ENCODE data around the gene LBHD2. TPM values are rescaled to one million over a fixed set of nuclear protein-coding genes. Genes with fewer than 3 reads are reported as not detected.

The LBHD2 gene
- total and polyA plus RNA-seq, 10 of the 15 experiments (the other 5 are each of a cell fraction or from before 2014, with no cell fraction given), result not detected

GRCh38 chr14:103101963-103102688 is 18.1 kb downstream of the LBHD2 start:
- Histone ChIP-seq H3K27ac (ENCODE audit: control insufficient read depth, insufficient read depth) (no peak overlapping the region), H3K36me3 (ENCODE audit: control insufficient read depth in 2 of 2, insufficient read depth in 2 of 2, low read length in 1 of 2) (no peaks in the 10 kb centered on the region), H3K4me2 (ENCODE audit: control insufficient read depth, insufficient read depth) (no peak overlapping the region), H3K9ac (ENCODE audit: control insufficient read depth, insufficient read depth, low read length) (no peak overlapping the region), H3K4me3 (no peak overlapping the region), H4K20me1 (ENCODE audit: control insufficient read depth, insufficient read depth) (no peaks in the 10 kb centered on the region), H3K9me3 (replicated peaks; ENCODE audit: control insufficient read depth, insufficient read depth, low read length) (no peaks in the 10 kb centered on the region), H2AFZ (ENCODE audit: control insufficient read depth, low read depth, low read length) (no peak overlapping the region), H3K27me3 (replicated peaks in 1 of 2; ENCODE audit: control insufficient read depth in 2 of 2, insufficient read depth in 2 of 2, low read length in 1 of 2) (peaks cover 5 to 11% of the 10 kb centered on the region in 2 experiments; a peak in 2 of 4 replicates), H3K4me1 (ENCODE audit: control insufficient read depth, insufficient read depth, low read length) (peaks cover 29% of the 10 kb centered on the region), H3K79me2 (ENCODE audit: control insufficient read depth, insufficient read depth, low read length) (no peaks in the 10 kb centered on the region)
- in situ Hi-C loops (cut with MboI) (no loop called here), intact Hi-C loops (cut with micrococcal nuclease; ENCODE audit: unreplicated experiment) (no loop called here)
- ATAC-seq, result no peak
- SMC1A ChIA-PET (ENCODE audit: uncharacterized antibody, unreplicated experiment), result interaction anchor here (0.6 to 1.3 kb wide), 2 partner anchors 11 to 40 kb away, joined by 3 read pairs; no protein-coding TSS in a partner anchor
- POLR2A ChIA-PET, result no interaction called here
- DNase-seq (ENCODE audit: low read depth, low spot score), result no peak
- no TSS peak for BruUV-seq (replicated peaks)
- TF ChIP-seq, protein P1, sequence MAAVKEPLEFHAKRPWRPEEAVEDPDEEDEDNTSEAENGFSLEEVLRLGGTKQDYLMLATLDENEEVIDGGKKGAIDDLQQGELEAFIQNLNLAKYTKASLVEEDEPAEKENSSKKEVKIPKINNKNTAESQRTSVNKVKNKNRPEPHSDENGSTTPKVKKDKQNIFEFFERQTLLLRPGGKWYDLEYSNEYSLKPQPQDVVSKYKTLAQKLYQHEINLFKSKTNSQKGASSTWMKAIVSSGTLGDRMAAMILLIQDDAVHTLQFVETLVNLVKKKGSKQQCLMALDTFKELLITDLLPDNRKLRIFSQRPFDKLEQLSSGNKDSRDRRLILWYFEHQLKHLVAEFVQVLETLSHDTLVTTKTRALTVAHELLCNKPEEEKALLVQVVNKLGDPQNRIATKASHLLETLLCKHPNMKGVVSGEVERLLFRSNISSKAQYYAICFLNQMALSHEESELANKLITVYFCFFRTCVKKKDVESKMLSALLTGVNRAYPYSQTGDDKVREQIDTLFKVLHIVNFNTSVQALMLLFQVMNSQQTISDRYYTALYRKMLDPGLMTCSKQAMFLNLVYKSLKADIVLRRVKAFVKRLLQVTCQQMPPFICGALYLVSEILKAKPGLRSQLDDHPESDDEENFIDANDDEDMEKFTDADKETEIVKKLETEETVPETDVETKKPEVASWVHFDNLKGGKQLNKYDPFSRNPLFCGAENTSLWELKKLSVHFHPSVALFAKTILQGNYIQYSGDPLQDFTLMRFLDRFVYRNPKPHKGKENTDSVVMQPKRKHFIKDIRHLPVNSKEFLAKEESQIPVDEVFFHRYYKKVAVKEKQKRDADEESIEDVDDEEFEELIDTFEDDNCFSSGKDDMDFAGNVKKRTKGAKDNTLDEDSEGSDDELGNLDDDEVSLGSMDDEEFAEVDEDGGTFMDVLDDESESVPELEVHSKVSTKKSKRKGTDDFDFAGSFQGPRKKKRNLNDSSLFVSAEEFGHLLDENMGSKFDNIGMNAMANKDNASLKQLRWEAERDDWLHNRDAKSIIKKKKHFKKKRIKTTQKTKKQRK (IDR thresholded peaks at IDR 0.05; ENCODE audit: low read depth, low read length), result no peak
- TF ChIP-seq JUND (IDR thresholded peaks at IDR 0.05; ENCODE audit: low read depth, low read length) (no peak), SIN3A (IDR thresholded peaks at IDR 0.05; ENCODE audit: low read depth, low read length) (no peak), CHD1 (IDR thresholded peaks at IDR 0.05; ENCODE audit: low read depth, low read length) (no peak), ZBTB11 (CRISPR knock-in tag; IDR thresholded peaks at IDR 0.05) (no peak)
- TF ChIP-seq, protein P2, sequence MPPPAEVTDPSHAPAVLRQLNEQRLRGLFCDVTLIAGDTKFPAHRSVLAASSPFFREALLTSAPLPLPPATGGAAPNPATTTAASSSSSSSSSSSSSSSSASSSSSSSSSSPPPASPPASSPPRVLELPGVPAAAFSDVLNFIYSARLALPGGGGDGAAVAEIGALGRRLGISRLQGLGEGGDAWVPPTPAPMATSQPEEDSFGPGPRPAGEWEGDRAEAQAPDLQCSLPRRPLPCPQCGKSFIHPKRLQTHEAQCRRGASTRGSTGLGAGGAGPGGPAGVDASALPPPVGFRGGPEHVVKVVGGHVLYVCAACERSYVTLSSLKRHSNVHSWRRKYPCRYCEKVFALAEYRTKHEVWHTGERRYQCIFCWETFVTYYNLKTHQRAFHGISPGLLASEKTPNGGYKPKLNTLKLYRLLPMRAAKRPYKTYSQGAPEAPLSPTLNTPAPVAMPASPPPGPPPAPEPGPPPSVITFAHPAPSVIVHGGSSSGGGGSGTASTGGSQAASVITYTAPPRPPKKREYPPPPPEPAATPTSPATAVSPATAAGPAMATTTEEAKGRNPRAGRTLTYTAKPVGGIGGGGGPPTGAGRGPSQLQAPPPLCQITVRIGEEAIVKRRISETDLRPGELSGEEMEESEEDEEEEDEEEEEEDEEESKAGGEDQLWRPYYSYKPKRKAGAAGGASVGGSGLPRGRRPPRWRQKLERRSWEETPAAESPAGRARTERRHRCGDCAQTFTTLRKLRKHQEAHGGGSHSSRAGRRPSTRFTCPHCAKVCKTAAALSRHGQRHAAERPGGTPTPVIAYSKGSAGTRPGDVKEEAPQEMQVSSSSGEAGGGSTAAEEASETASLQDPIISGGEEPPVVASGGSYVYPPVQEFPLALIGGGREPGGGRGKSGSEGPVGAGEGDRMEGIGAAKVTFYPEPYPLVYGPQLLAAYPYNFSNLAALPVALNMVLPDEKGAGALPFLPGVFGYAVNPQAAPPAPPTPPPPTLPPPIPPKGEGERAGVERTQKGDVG (CRISPR knock-in tag; IDR thresholded peaks at IDR 0.05), result no peak
- CTCF ChIA-PET, result interaction anchor here (1.7 to 2.5 kb wide), 3 partner anchors 39 to 407 kb away, joined by 4 to 23 read pairs (median 6); no protein-coding TSS in a partner anchor
- 88% methylated on average over 71 of the region's 85 CpGs for WGBS (ENCODE audit: insufficient coverage, insufficient replicate concordance, low lambda C conversion rate, missing lambda C conversion rate)
- no peak for FAIRE-seq
- RAD21 ChIA-PET (ENCODE audit: unreplicated experiment), result interaction anchor here (0.6 to 3.2 kb wide), 2 partner anchors 28 to 83 kb away, joined by 3 to 14 read pairs; no protein-coding TSS in a partner anchor
